Measurements from ENCODE around the gene SPATA1.

The SPATA1 gene

GRCh38 chr1:84488107-84488506, 18.1 kb upstream of the SPATA1 start:
- Histone ChIP-seq H3K4me3 (ENCODE audit: low read depth, low read length) (no peak overlapping the region), H3K9me3 (ENCODE audit: control insufficient read depth, low read length) (no peaks in the 10 kb centered on the region), H3K27ac (no peak overlapping the region), H3K4me1 (no peaks in the 10 kb centered on the region), H3K4me2 (ENCODE audit: low read length) (no peak overlapping the region), H2AFZ (no peak overlapping the region), H3K79me2 (no peaks in the 10 kb centered on the region), H3K27me3 (ENCODE audit: control insufficient read depth, insufficient read depth, low read length) (no peaks in the 10 kb centered on the region), H3K36me3 (ENCODE audit: control insufficient read depth, insufficient read depth, low read length) (no peaks in the 10 kb centered on the region), H3K9ac (no peak overlapping the region)
- TF ChIP-seq, protein P1, sequence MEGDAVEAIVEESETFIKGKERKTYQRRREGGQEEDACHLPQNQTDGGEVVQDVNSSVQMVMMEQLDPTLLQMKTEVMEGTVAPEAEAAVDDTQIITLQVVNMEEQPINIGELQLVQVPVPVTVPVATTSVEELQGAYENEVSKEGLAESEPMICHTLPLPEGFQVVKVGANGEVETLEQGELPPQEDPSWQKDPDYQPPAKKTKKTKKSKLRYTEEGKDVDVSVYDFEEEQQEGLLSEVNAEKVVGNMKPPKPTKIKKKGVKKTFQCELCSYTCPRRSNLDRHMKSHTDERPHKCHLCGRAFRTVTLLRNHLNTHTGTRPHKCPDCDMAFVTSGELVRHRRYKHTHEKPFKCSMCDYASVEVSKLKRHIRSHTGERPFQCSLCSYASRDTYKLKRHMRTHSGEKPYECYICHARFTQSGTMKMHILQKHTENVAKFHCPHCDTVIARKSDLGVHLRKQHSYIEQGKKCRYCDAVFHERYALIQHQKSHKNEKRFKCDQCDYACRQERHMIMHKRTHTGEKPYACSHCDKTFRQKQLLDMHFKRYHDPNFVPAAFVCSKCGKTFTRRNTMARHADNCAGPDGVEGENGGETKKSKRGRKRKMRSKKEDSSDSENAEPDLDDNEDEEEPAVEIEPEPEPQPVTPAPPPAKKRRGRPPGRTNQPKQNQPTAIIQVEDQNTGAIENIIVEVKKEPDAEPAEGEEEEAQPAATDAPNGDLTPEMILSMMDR (IDR thresholded peaks at IDR 0.05), result no peak

GRCh38 chr1:84489766-84490165, 16.4 kb upstream of the SPATA1 start:
- Histone ChIP-seq H2AFZ (no peak overlapping the region), H3K4me3 (ENCODE audit: low read depth, low read length) (no peak overlapping the region), H3K4me2 (ENCODE audit: low read length) (no peak overlapping the region), H3K27ac (no peak overlapping the region), H3K36me3 (ENCODE audit: control insufficient read depth, insufficient read depth, low read length) (no peaks in the 10 kb centered on the region), H3K9me3 (ENCODE audit: control insufficient read depth, low read length) (no peaks in the 10 kb centered on the region), H3K4me1 (no peaks in the 10 kb centered on the region), H3K9ac (no peak overlapping the region), H3K27me3 (ENCODE audit: control insufficient read depth, insufficient read depth, low read length) (no peaks in the 10 kb centered on the region), H3K79me2 (no peaks in the 10 kb centered on the region)
- TF ChIP-seq, protein P1 (IDR thresholded peaks at IDR 0.05), result no peak

GRCh38 chr1:84492726-84493125, 13.5 kb upstream of the SPATA1 start:
- no peaks in the 10 kb centered on the region for H3K79me2 ChIP-seq
- H3K4me3 ChIP-seq (ENCODE audit: low read depth, low read length), result no peak overlapping the region
- no peak overlapping the region for H3K9ac ChIP-seq
- no peaks in the 10 kb centered on the region for H3K9me3 ChIP-seq (ENCODE audit: control insufficient read depth, low read length)
- no peak overlapping the region for H3K27ac ChIP-seq
- no peaks in the 10 kb centered on the region for H3K4me1 ChIP-seq
- no peaks in the 10 kb centered on the region for H3K27me3 ChIP-seq (ENCODE audit: control insufficient read depth, insufficient read depth, low read length)
- H3K4me2 ChIP-seq (ENCODE audit: low read length), result no peak overlapping the region
- TF ChIP-seq, protein P1 (IDR thresholded peaks at IDR 0.05), result no peak
- no peak overlapping the region for H2AFZ ChIP-seq
- no peaks in the 10 kb centered on the region for H3K36me3 ChIP-seq (ENCODE audit: control insufficient read depth, insufficient read depth, low read length)

DNA sequence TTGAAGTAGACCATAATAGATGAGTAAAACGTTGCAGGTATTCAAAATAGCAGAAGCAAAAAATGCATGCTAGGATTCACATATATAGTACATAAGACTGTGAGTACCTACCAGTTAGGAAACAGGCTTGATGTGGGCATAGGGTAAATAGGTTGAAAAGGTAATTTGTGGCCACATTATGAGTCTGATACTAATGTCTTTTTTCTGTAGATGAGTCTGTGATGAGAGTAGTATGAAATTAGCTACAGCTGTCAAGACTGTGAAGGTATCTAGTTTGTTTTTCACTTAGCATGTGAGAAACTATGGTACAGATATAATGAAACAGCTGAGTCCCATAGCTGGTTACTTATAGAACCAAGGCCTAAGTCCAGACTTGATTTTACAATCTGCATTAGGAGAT, 12.4 kb upstream of the SPATA1 start:
- Histone ChIP-seq H2AFZ (no peak overlapping the region), H3K36me3 (ENCODE audit: control insufficient read depth, insufficient read depth, low read length) (no peaks in the 10 kb centered on the region), H3K9me3 (ENCODE audit: control insufficient read depth, low read length) (no peaks in the 10 kb centered on the region), H3K27me3 (ENCODE audit: control insufficient read depth, insufficient read depth, low read length) (no peaks in the 10 kb centered on the region), H3K27ac (no peak overlapping the region), H3K4me2 (ENCODE audit: low read length) (no peak overlapping the region), H3K79me2 (no peaks in the 10 kb centered on the region), H3K9ac (no peak overlapping the region), H3K4me1 (no peaks in the 10 kb centered on the region), H3K4me3 (ENCODE audit: low read depth, low read length) (no peak overlapping the region)
- TF ChIP-seq, protein P1 (IDR thresholded peaks at IDR 0.05), result no peak

GRCh38 chr1:84496498-84496897, 9.7 kb upstream of the SPATA1 start:
- H3K79me2 ChIP-seq, result no peaks in the 10 kb centered on the region
- no peaks in the 10 kb centered on the region for H3K36me3 ChIP-seq (ENCODE audit: control insufficient read depth, insufficient read depth, low read length)
- H3K4me3 ChIP-seq (ENCODE audit: low read depth, low read length), result no peak overlapping the region
- H3K9me3 ChIP-seq (ENCODE audit: control insufficient read depth, low read length), result no peaks in the 10 kb centered on the region
- H3K27me3 ChIP-seq (ENCODE audit: control insufficient read depth, insufficient read depth, low read length), result no peaks in the 10 kb centered on the region
- H3K4me1 ChIP-seq, result no peaks in the 10 kb centered on the region
- H3K27ac ChIP-seq, result no peak overlapping the region
- H3K4me2 ChIP-seq (ENCODE audit: low read length), result no peak overlapping the region
- no peak overlapping the region for H3K9ac ChIP-seq
- TF ChIP-seq, protein P1 (IDR thresholded peaks at IDR 0.05), result no peak
- H2AFZ ChIP-seq, result no peak overlapping the region
